ENCODE results near the gene CFAP20DC. TPM values are rescaled to one million over a fixed set of nuclear protein-coding genes. Genes with fewer than 3 reads are reported as not detected.

CFAP20DC gene
- total and polyA plus RNA-seq, 2 donors (not counting 1 experiment from before 2014, with no cell fraction given), result 1.9 to 3.8 TPM

DNA sequence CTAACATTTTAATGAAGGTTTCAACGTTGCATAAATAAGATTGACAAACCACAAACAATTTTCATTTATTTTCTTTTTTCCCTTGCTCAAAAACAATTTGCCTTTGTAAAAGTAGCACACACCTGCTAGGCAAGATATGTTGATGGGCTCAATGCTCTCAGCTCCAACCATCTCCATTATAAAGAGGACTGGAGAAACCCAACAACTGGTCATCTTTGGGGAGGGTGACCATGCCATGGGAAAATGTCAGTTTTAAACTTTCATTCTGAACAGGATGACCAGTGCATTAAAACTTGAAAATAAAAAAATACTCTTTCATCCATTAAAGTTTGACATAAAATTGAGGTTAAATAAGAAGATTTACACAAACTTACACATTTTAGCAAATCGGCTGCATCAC is 183.7 kb downstream of the CFAP20DC start:
- Histone ChIP-seq H3K36me3 (ENCODE audit: control insufficient read depth, insufficient read depth, low read length) (no peaks in the 10 kb centered on the region), H3K79me2 (ENCODE audit: control insufficient read depth, insufficient read depth, low read length) (no peaks in the 10 kb centered on the region), H4K20me1 (ENCODE audit: control insufficient read depth, extremely low read depth, insufficient read depth, low read length) (no peaks in the 10 kb centered on the region), H3K9ac (ENCODE audit: insufficient read depth, low read length) (no peak overlapping the region), H2AFZ (ENCODE audit: low read length) (no peak overlapping the region), H3K4me1 (ENCODE audit: control insufficient read depth, extremely low read depth, insufficient read depth, low read length) (no peaks in the 10 kb centered on the region), H3K4me3 (replicated peaks in 1 of 4; ENCODE audit: control extremely low read depth in 1 of 4, insufficient read depth in 1 of 4, low read depth in 3 of 4, low read length in 4 of 4) (no peak overlapping the region), H3K9me3 (ENCODE audit: control insufficient read depth, insufficient read depth, low read depth, low read length) (no peaks in the 10 kb centered on the region), H3K4me2 (ENCODE audit: extremely low read depth, insufficient read depth, low read length) (no peak overlapping the region), H3K27me3 (ENCODE audit: control insufficient read depth, insufficient read depth, low read length) (no peaks in the 10 kb centered on the region), H3K27ac (ENCODE audit: insufficient read depth, low read length) (no peak overlapping the region)
- DNase-seq (ENCODE audit: low read depth in 2 of 2), result no peak
- TF ChIP-seq, protein P1, sequence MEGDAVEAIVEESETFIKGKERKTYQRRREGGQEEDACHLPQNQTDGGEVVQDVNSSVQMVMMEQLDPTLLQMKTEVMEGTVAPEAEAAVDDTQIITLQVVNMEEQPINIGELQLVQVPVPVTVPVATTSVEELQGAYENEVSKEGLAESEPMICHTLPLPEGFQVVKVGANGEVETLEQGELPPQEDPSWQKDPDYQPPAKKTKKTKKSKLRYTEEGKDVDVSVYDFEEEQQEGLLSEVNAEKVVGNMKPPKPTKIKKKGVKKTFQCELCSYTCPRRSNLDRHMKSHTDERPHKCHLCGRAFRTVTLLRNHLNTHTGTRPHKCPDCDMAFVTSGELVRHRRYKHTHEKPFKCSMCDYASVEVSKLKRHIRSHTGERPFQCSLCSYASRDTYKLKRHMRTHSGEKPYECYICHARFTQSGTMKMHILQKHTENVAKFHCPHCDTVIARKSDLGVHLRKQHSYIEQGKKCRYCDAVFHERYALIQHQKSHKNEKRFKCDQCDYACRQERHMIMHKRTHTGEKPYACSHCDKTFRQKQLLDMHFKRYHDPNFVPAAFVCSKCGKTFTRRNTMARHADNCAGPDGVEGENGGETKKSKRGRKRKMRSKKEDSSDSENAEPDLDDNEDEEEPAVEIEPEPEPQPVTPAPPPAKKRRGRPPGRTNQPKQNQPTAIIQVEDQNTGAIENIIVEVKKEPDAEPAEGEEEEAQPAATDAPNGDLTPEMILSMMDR (conservative IDR thresholded peaks at IDR 0.05 in 1 of 2, IDR thresholded peaks at IDR 0.05 in 1 of 2; ENCODE audit: low read depth in 1 of 2, low read length in 2 of 2), result no peak
- TF ChIP-seq EZH2 (IDR thresholded peaks at IDR 0.05; ENCODE audit: low read length, missing control alignments), result no peak

DNA sequence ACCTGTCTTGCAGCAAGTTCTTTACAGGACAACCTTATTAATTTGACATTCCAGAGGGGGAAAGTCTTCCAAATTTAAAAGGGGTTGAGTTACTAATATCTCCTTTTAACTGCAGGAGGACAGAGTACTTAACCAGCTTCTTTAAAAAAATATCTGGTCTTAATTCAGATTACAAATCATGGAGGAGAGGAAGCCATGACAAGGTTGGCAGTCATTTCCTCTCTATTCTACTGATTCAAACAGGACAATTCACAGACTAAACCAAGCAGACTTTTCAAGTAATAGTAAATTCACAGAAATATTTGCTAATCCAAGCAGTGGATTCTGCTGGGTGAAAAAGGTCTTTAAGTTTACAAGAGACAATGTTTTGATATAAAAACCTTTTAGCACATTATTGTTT is 185.3 kb downstream of the CFAP20DC start:
- Histone ChIP-seq H3K27ac (ENCODE audit: insufficient read depth, low read length) (no peak overlapping the region), H3K36me3 (ENCODE audit: control insufficient read depth, insufficient read depth, low read length) (no peaks in the 10 kb centered on the region), H3K9me3 (ENCODE audit: control insufficient read depth, insufficient read depth, low read depth, low read length) (no peaks in the 10 kb centered on the region), H3K4me1 (ENCODE audit: control insufficient read depth, extremely low read depth, insufficient read depth, low read length) (no peaks in the 10 kb centered on the region), H3K4me2 (ENCODE audit: extremely low read depth, insufficient read depth, low read length) (no peak overlapping the region), H2AFZ (ENCODE audit: low read length) (no peak overlapping the region), H3K9ac (ENCODE audit: insufficient read depth, low read length) (no peak overlapping the region), H3K79me2 (ENCODE audit: control insufficient read depth, insufficient read depth, low read length) (no peaks in the 10 kb centered on the region), H3K27me3 (ENCODE audit: control insufficient read depth, insufficient read depth, low read length) (no peaks in the 10 kb centered on the region), H4K20me1 (ENCODE audit: control insufficient read depth, extremely low read depth, insufficient read depth, low read length) (no peaks in the 10 kb centered on the region), H3K4me3 (replicated peaks in 1 of 4; ENCODE audit: control extremely low read depth in 1 of 4, insufficient read depth in 1 of 4, low read depth in 3 of 4, low read length in 4 of 4) (no peak overlapping the region)
- TF ChIP-seq, protein P1 (conservative IDR thresholded peaks at IDR 0.05 in 1 of 2, IDR thresholded peaks at IDR 0.05 in 1 of 2; ENCODE audit: low read depth in 1 of 2, low read length in 2 of 2), result no peak
- no peak for TF ChIP-seq EZH2 (IDR thresholded peaks at IDR 0.05; ENCODE audit: low read length, missing control alignments)
- DNase-seq (ENCODE audit: low read depth in 2 of 2), result no peak

DNA sequence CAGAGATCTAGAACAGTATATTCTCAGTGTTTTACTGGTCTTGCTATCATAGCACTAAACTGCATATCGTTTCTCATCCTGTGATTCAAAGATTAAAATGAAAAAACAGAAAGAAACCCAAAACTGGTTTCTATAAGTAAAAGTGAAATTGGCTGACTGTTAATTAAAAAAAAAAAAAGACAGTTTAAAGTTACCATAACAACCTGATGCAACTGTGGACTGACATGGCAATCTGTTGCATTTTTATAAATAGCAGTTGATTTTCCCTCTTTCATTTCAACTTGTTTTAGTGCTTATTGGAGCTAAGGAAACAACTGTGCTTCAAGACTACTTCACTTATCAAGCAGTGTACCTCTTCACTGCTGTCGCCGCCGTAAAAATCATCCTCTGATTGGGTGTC is 186.6 kb downstream of the CFAP20DC start:
- no peaks in the 10 kb centered on the region for H3K4me1 ChIP-seq (ENCODE audit: control insufficient read depth, extremely low read depth, insufficient read depth, low read length)
- no peak for DNase-seq (ENCODE audit: low read depth in 2 of 2)
- no peak overlapping the region for H3K9ac ChIP-seq (ENCODE audit: insufficient read depth, low read length)
- no peak overlapping the region for H3K4me2 ChIP-seq (ENCODE audit: extremely low read depth, insufficient read depth, low read length)
- H3K4me3 ChIP-seq (replicated peaks in 1 of 4; ENCODE audit: control extremely low read depth in 1 of 4, insufficient read depth in 1 of 4, low read depth in 3 of 4, low read length in 4 of 4), result no peak overlapping the region
- H3K27ac ChIP-seq (ENCODE audit: insufficient read depth, low read length), result no peak overlapping the region
- no peaks in the 10 kb centered on the region for H3K36me3 ChIP-seq (ENCODE audit: control insufficient read depth, insufficient read depth, low read length)
- no peaks in the 10 kb centered on the region for H4K20me1 ChIP-seq (ENCODE audit: control insufficient read depth, extremely low read depth, insufficient read depth, low read length)
- H2AFZ ChIP-seq (ENCODE audit: low read length), result no peak overlapping the region
- H3K9me3 ChIP-seq (ENCODE audit: control insufficient read depth, insufficient read depth, low read depth, low read length), result no peaks in the 10 kb centered on the region
- TF ChIP-seq, protein P1 (conservative IDR thresholded peaks at IDR 0.05 in 1 of 2, IDR thresholded peaks at IDR 0.05 in 1 of 2; ENCODE audit: low read depth in 1 of 2, low read length in 2 of 2), result no peak
- TF ChIP-seq EZH2 (IDR thresholded peaks at IDR 0.05; ENCODE audit: low read length, missing control alignments), result no peak
- H3K27me3 ChIP-seq (ENCODE audit: control insufficient read depth, insufficient read depth, low read length), result no peaks in the 10 kb centered on the region
- no peaks in the 10 kb centered on the region for H3K79me2 ChIP-seq (ENCODE audit: control insufficient read depth, insufficient read depth, low read length)
